ENCODE data around the gene RBL1. TPM values are rescaled to one million over a fixed set of nuclear protein-coding genes. Genes with fewer than 3 reads are reported as not detected.
A peak's percentile ranks its signal among the peaks of the same experiment; 100 is the strongest.
"Not testable (repeated sequence)": the region's sequence is repeated elsewhere in the genome, so short reads cannot be mapped to it uniquely, and the experiment has no call there.

The RBL1 gene
- total and polyA plus RNA-seq, 5 experiments from 2014 or later, result 6.2 to 26.2 (median 7.6) TPM

GRCh38 chr20:37005062-37005942 lies 90.5 kb downstream of the RBL1 start:
- Mint-ChIP-seq H3K27ac (peak overlapping the region in 3 of 10 donors; percentile 29 to 78 (median 51)), H3K36me3 (peaks cover 6 to 24% (median 16%) of the 10 kb centered on the region in 3 donors), H3K4me1 (peaks cover 8 to 45% (median 19%) of the 10 kb centered on the region in 4 donors)
- H3K27me3 Mint-ChIP-seq, H3K4me3 Mint-ChIP-seq, H3K9me3 Mint-ChIP-seq, DNase-seq: not testable (repeated sequence)
- ATAC-seq, result peak in 1 of 2 donors; percentile 15
- POLR2A ChIA-PET, result interaction anchor here (0.6 to 1.5 kb wide), 5 partner anchors 9 to 80 kb away, joined by 3 to 6 read pairs (median 4); no protein-coding TSS in a partner anchor

- ATAC-seq, H3K27ac Mint-ChIP-seq, H3K4me3 Mint-ChIP-seq, DNase-seq, H3K27me3 Mint-ChIP-seq, H3K9me3 Mint-ChIP-seq: not testable (repeated sequence)
- Mint-ChIP-seq H3K36me3 (peaks cover 6 to 32% (median 29%) of the 10 kb centered on the region in 3 donors), H3K4me1 (peaks cover 0 to 23% (median 4%) of the 10 kb centered on the region in 4 donors)
- POLR2A ChIA-PET, result interaction anchor here (0.5 to 0.6 kb wide), 2 partner anchors 27 to 47 kb away, joined by 3 read pairs; no protein-coding TSS in a partner anchor
Measured at GRCh38 chr20:37001634-37002033, 94.2 kb downstream of the RBL1 start.

- peaks cover 0 to 19% (median 4%) of the 10 kb centered on the region in 4 donors for H3K4me1 Mint-ChIP-seq
- DNase-seq, H3K27me3 Mint-ChIP-seq, H3K27ac Mint-ChIP-seq, H3K9me3 Mint-ChIP-seq, POLR2A ChIA-PET, ATAC-seq, H3K4me3 Mint-ChIP-seq: not testable (repeated sequence)
- peaks cover 13 to 41% (median 35%) of the 10 kb centered on the region in 3 donors for H3K36me3 Mint-ChIP-seq
Measured at GRCh38 chr20:37000171-37000570, 95.6 kb downstream of the RBL1 start.

GRCh38 chr20:36998652-36999051 lies 97.1 kb downstream of the RBL1 start:
- DNase-seq, result peak in 3 of 10 donors; percentile 5 to 36 (median 10)
- no peaks in the 10 kb centered on the region for H3K27me3 Mint-ChIP-seq
- H3K27ac Mint-ChIP-seq, result peak overlapping the region; percentile 9 to 88 (median 68)
- peak in 1 of 2 donors; percentile 73 for ATAC-seq
- H3K4me3 Mint-ChIP-seq, result no peak overlapping the region
- POLR2A ChIA-PET, result interaction anchor here (0.8 to 1.6 kb wide), 3 partner anchors 10 to 52 kb away, joined by 3 to 5 read pairs (median 4); no protein-coding TSS in a partner anchor
- peaks cover 0 to 2% (median 0%) of the 10 kb centered on the region in 9 donors for H3K9me3 Mint-ChIP-seq
- peaks cover 0 to 19% (median 11%) of the 10 kb centered on the region in 4 donors for H3K4me1 Mint-ChIP-seq
- H3K36me3 Mint-ChIP-seq, result peaks cover 21 to 47% (median 41%) of the 10 kb centered on the region in 3 donors

GRCh38 chr20:36997121-36997520 lies 98.7 kb downstream of the RBL1 start:
- H3K4me1 Mint-ChIP-seq, result peaks cover 0 to 18% (median 9%) of the 10 kb centered on the region in 4 donors

GRCh38 chr20:36994221-36994620 lies 101.6 kb downstream of the RBL1 start:
- peak overlapping the region in 1 of 10 donors; percentile 28 for H3K27ac Mint-ChIP-seq
- not testable (repeated sequence) for ATAC-seq, H3K27me3 Mint-ChIP-seq, H3K4me3 Mint-ChIP-seq, DNase-seq
- POLR2A ChIA-PET, result interaction anchor here (0.8 to 1.0 kb wide), 2 partner anchors 28 to 99 kb away, joined by 3 to 4 read pairs; no protein-coding TSS in a partner anchor
- peaks cover 24 to 46% (median 29%) of the 10 kb centered on the region in 3 donors for H3K36me3 Mint-ChIP-seq
- H3K9me3 Mint-ChIP-seq, result peaks cover 0 to 15% (median 7%) of the 10 kb centered on the region in 9 donors
- peaks cover 14 to 40% (median 30%) of the 10 kb centered on the region in 4 donors for H3K4me1 Mint-ChIP-seq

More at GRCh38 chr20:36997121-36997520, 98.7 kb downstream of the RBL1 start:
- Mint-ChIP-seq H3K27ac (peak overlapping the region in 5 of 10 donors; percentile 1 to 25 (median 20)), H3K4me3 (no peak overlapping the region), H3K36me3 (peaks cover 23 to 44% (median 29%) of the 10 kb centered on the region in 3 donors), H3K27me3 (no peaks in the 10 kb centered on the region), H3K9me3 (peaks cover 0 to 14% (median 6%) of the 10 kb centered on the region in 9 donors)
- no peak for ATAC-seq
- POLR2A ChIA-PET, result interaction anchor here (1.0 kb wide), 1 partner anchor 42 kb away, joined by 3 read pairs; no protein-coding TSS in a partner anchor
- DNase-seq, result no peak

- no peak for DNase-seq
Measured at GRCh38 chr20:36992802-36993334, 102.9 kb downstream of the RBL1 start.

GRCh38 chr20:36991703-36992102 lies 104.1 kb downstream of the RBL1 start:
- no peak for DNase-seq
- Mint-ChIP-seq H3K27ac (peak overlapping the region in 4 of 10 donors; percentile 18 to 70 (median 67)), H3K9me3 (peaks cover 2 to 22% (median 9%) of the 10 kb centered on the region in 9 donors), H3K4me3 (peak overlapping the region in 1 of 10 donors; percentile 22), H3K4me1 (peaks cover 26 to 55% (median 47%) of the 10 kb centered on the region in 4 donors), H3K27me3 (no peaks in the 10 kb centered on the region), H3K36me3 (peaks cover 21 to 36% (median 32%) of the 10 kb centered on the region in 3 donors)
- POLR2A ChIA-PET, result interaction anchor here (0.6 to 1.6 kb wide), 7 partner anchors 17 to 367 kb away, joined by 3 to 6 read pairs (median 4); no protein-coding TSS in a partner anchor
- no peak for ATAC-seq

More at GRCh38 chr20:36992802-36993334, 102.9 kb downstream of the RBL1 start:
- Mint-ChIP-seq H3K4me1 (peaks cover 26 to 51% (median 41%) of the 10 kb centered on the region in 4 donors), H3K27ac (peak overlapping the region in 8 of 10 donors; percentile 7 to 81 (median 45)), H3K9me3 (peaks cover 2 to 22% (median 9%) of the 10 kb centered on the region in 9 donors), H3K27me3 (no peaks in the 10 kb centered on the region), H3K4me3 (no peak overlapping the region), H3K36me3 (peaks cover 24 to 36% (median 32%) of the 10 kb centered on the region in 3 donors)
- POLR2A ChIA-PET, result interaction anchor here (1.6 kb wide), 1 partner anchor 56 kb away, joined by 3 read pairs; no protein-coding TSS in a partner anchor
- ATAC-seq, result no peak

- DNase-seq, result no peak
- Mint-ChIP-seq H3K27me3 (no peaks in the 10 kb centered on the region), H3K4me1 (peaks cover 24 to 56% (median 48%) of the 10 kb centered on the region in 4 donors), H3K9me3 (peaks cover 2 to 22% (median 9%) of the 10 kb centered on the region in 9 donors), H3K27ac (peak overlapping the region in 7 of 10 donors; percentile 36 to 95 (median 90)), H3K4me3 (peak overlapping the region in 2 of 10 donors; percentile 18 to 64), H3K36me3 (peaks cover 6 to 23% (median 22%) of the 10 kb centered on the region in 3 donors)
- POLR2A ChIA-PET, result no interaction called here
- no peak for ATAC-seq
Measured at GRCh38 chr20:36989797-36990196, 106.0 kb downstream of the RBL1 start.

GRCh38 chr20:36988494-36988966 lies 107.3 kb downstream of the RBL1 start:
- Mint-ChIP-seq H3K27ac (peak overlapping the region; percentile 77 to 95 (median 92)), H3K4me1 (peaks cover 20 to 54% (median 49%) of the 10 kb centered on the region in 4 donors), H3K27me3 (no peaks in the 10 kb centered on the region), H3K36me3 (peaks cover 2 to 17% (median 14%) of the 10 kb centered on the region in 3 donors), H3K9me3 (peaks cover 2 to 22% (median 9%) of the 10 kb centered on the region in 9 donors), H3K4me3 (peak overlapping the region; percentile 20 to 63 (median 42))
- DNase-seq (peak in 5 of 10 donors; percentile 38 to 73 (median 61)), ATAC-seq (peak; percentile 89 to 93)
- POLR2A ChIA-PET, result interaction anchor here (0.7 to 1.8 kb wide), 8 partner anchors 10 to 108 kb away, joined by 3 to 10 read pairs (median 4); partner anchors contain the start of gene RBL1

- Mint-ChIP-seq H3K27me3 (no peaks in the 10 kb centered on the region), H3K4me3 (no peak overlapping the region), H3K9me3 (peaks cover 0 to 10% (median 5%) of the 10 kb centered on the region in 9 donors), H3K36me3 (peaks cover 0 to 9% (median 3%) of the 10 kb centered on the region in 3 donors), H3K4me1 (peaks cover 13 to 38% (median 25%) of the 10 kb centered on the region in 4 donors), H3K27ac (peak overlapping the region in 2 of 10 donors; percentile 13 to 46)
- DNase-seq (no peak), ATAC-seq (no peak)
- POLR2A ChIA-PET, result interaction anchor here (1.1 to 1.4 kb wide), 2 partner anchors 9 to 31 kb away, joined by 3 to 7 read pairs; no protein-coding TSS in a partner anchor
Measured at GRCh38 chr20:36984257-36984638, 111.5 kb downstream of the RBL1 start.
